SK-N-SH (cell line): Measurements from ENCODE around the gene UNC13D.

ENCODE experiments used
- CHD2 ChIP-seq: fragments of 150-350 bp; IDR thresholded peaks from 2 replicates; pipeline ENCODE4 v1.6.1; 2018; ENCODE audit warnings: low read length; ENCODE audit not compliant: partially characterized antibody
- EP300 ChIP-seq, 2 experiments: IDR thresholded peaks; 2 replicates each; pipeline versions ENCODE4 v1.4.0 to v1.6.1; 2012; ENCODE audit warnings: borderline replicate concordance in 1 of 2, low read depth in 1 of 2, low read length in 1 of 2
- EZH2phosphoT487 ChIP-seq: fragments of 200-600 bp; sonication (generic); IDR thresholded peaks from 2 replicates; pipeline ENCODE4 v1.6.1; 2017; ENCODE audit warnings: low read depth, mixed run types, mild to moderate bottlenecking, antibody characterized with exemption, moderate library complexity, borderline replicate concordance
- FOSL2 ChIP-seq: IDR thresholded peaks from 2 replicates; pipeline ENCODE4 v1.4.0; 2012; ENCODE audit warnings: low read depth, mild to moderate bottlenecking, moderate library complexity, borderline replicate concordance
- RFX5 ChIP-seq: IDR thresholded peaks from 2 replicates; pipeline ENCODE4 v1.6.1; 2012; ENCODE audit warnings: mild to moderate bottlenecking, improper control_type of control experiment, low read length
- SIN3A ChIP-seq: IDR thresholded peaks from 2 replicates; pipeline ENCODE4 v1.6.1; 2012; ENCODE audit warnings: low read depth, mild to moderate bottlenecking, low read length, moderate library complexity, borderline replicate concordance
- TF ChIP-seq, protein P1 (sequence below): fragments of 200-600 bp; sonication (generic); IDR thresholded peaks from 2 replicates; pipeline ENCODE4 v1.6.1; 2017; ENCODE audit warnings: antibody characterized with exemption, mild to moderate bottlenecking, moderate library complexity
- TF ChIP-seq, protein P2 (sequence below): fragments of 150-350 bp; IDR thresholded peaks from 2 replicates; pipeline ENCODE4 v1.6.1; 2017; ENCODE audit warnings: antibody characterized with exemption, low read length, low read depth, borderline replicate concordance

DNA sequence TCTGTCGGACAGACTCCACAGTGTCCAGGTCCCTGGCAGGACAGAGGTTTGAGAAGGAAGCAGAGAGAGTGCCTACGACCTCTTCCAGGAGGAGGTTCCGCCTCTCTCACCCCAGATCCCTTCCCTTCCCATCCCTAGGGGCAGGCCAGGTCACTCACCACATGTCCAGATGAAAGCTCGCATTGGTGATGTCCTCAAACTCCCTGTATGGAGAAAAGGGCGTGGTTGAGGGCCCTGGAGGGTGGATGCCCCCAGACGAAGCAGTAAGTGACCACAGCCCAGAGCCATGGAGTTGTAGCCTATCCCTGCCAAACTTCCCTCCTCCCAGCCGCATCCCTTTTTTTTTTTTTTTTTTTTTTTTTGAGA lies 3.4 kb downstream of the UNC13D start:
- TF ChIP-seq, protein P1, sequence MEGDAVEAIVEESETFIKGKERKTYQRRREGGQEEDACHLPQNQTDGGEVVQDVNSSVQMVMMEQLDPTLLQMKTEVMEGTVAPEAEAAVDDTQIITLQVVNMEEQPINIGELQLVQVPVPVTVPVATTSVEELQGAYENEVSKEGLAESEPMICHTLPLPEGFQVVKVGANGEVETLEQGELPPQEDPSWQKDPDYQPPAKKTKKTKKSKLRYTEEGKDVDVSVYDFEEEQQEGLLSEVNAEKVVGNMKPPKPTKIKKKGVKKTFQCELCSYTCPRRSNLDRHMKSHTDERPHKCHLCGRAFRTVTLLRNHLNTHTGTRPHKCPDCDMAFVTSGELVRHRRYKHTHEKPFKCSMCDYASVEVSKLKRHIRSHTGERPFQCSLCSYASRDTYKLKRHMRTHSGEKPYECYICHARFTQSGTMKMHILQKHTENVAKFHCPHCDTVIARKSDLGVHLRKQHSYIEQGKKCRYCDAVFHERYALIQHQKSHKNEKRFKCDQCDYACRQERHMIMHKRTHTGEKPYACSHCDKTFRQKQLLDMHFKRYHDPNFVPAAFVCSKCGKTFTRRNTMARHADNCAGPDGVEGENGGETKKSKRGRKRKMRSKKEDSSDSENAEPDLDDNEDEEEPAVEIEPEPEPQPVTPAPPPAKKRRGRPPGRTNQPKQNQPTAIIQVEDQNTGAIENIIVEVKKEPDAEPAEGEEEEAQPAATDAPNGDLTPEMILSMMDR = no peak
- TF ChIP-seq EZH2phosphoT487 = no peak
- TF ChIP-seq RFX5 = no peak
- TF ChIP-seq, protein P2, sequence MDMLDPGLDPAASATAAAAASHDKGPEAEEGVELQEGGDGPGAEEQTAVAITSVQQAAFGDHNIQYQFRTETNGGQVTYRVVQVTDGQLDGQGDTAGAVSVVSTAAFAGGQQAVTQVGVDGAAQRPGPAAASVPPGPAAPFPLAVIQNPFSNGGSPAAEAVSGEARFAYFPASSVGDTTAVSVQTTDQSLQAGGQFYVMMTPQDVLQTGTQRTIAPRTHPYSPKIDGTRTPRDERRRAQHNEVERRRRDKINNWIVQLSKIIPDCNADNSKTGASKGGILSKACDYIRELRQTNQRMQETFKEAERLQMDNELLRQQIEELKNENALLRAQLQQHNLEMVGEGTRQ = no peak
- TF ChIP-seq FOSL2 = no peak
- no peak for TF ChIP-seq EP300 (IDR thresholded peaks at IDR 0.05; ENCODE audit: borderline replicate concordance in 1 of 2, low read depth in 1 of 2, low read length in 1 of 2)
- TF ChIP-seq CHD2 = no peak
- no peak for TF ChIP-seq SIN3A
